Measurements from ENCODE around the gene DBF4. TPM values are rescaled to one million over a fixed set of nuclear protein-coding genes. Genes with fewer than 3 reads are reported as not detected.
A peak's percentile ranks its signal among the peaks of the same experiment; 100 is the strongest.
"Not testable (repeated sequence)": the region's sequence is repeated elsewhere in the genome, so short reads cannot be mapped to it uniquely, and the experiment has no call there.

The DBF4 gene
- total and polyA plus RNA-seq, 4 donors, result 2.8 to 7.3 (median 3.8) TPM

DNA sequence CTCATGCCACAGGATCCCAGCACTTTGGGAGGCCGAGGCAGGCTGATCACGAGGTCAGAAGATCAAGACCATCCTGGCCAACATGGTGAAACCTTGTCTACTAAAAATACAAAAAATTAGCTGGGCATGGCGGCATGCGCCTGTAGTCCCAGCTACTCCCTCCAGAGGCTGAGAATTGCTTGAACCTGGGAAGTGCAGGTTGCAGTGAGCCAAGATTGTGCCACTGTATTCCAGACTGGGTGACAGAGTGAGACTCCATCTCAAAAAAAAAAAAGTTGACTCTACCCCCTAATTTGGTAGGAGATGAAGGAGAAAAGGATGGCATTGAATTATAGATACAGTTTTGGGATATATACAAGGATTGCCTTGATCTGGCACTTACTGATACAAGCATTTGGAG, 32.5 kb downstream of the DBF4 start:
- H3K27ac ChIP-seq (ENCODE audit: low read depth in 1 of 2, low read length in 2 of 2); DNase-seq; H3K36me3 ChIP-seq (ENCODE audit: control insufficient read depth in 1 of 2, insufficient read depth in 2 of 2, low read length in 1 of 2); H3K27me3 ChIP-seq (ENCODE audit: control insufficient read depth in 1 of 2, insufficient read depth in 2 of 2, low read length in 1 of 2); intact Hi-C loops (cut with DNase I); H3K4me1 ChIP-seq (ENCODE audit: control insufficient read depth in 1 of 2, insufficient read depth in 2 of 2, low read length in 2 of 2); H3K9me3 ChIP-seq (ENCODE audit: control insufficient read depth, low read length); ATAC-seq (ENCODE audit: low FRiP score); H3K4me3 ChIP-seq (ENCODE audit: low read length in 2 of 2): not testable (repeated sequence)
- 98% methylated on average over 4 of the region's 4 CpGs for WGBS, 2 donors

DNA sequence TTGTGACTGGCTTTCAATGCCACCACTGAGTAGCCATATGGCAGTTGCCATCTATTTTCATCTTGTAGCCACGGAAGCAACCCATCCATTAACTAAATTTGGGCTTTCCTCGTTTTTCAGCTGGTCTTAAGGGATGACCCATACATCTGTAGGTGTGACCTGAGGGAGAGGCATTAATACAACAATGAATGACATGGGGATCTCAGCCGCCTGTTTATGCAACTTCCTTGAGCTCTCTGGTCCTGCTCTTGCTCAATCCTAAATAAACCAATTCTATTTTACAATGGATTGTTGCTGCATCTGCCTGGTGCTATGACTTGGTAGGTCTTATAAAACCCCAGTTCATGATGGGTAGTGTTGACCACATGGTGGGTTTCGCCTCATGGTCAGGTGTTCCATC, 35.8 kb downstream of the DBF4 start:
- ATAC-seq (ENCODE audit: low FRiP score) (no peak), DNase-seq (no peak)
- Histone ChIP-seq H3K4me3 (ENCODE audit: low read length in 2 of 2) (no peak overlapping the region), H3K27ac (ENCODE audit: low read depth in 1 of 2, low read length in 2 of 2) (no peak overlapping the region), H3K9me3 (ENCODE audit: control insufficient read depth, low read length) (no peaks in the 10 kb centered on the region), H3K4me1 (ENCODE audit: control insufficient read depth in 1 of 2, insufficient read depth in 2 of 2, low read length in 2 of 2) (no peaks in the 10 kb centered on the region), H3K27me3 (ENCODE audit: control insufficient read depth in 1 of 2, insufficient read depth in 2 of 2, low read length in 1 of 2) (no peaks in the 10 kb centered on the region), H3K36me3 (ENCODE audit: control insufficient read depth in 1 of 2, insufficient read depth in 2 of 2, low read length in 1 of 2) (no peaks in the 10 kb centered on the region)
- intact Hi-C loops (cut with DNase I), result no loop called here
- 90 to 93% methylated on average over 4 of the region's 4 CpGs for WGBS, 2 donors

DNA sequence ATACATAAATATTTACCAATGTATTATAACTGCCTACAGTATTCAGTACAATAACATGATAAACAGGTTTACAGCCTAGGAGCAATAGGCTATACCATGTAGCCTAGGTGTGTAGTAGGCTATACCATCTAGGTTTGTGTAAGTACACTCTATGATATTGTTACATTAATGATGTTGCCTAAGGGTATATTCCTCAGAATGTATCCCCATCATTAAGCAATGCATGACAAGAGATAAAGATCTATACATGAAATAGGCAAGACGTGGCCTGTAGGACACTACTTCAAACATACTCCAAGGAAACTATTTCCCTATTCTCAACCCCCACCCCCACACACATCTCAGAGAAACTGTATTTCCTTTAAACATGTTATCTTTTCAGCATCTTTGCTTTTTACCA, 42.4 kb downstream of the DBF4 start:
- DNase-seq (no peak), ATAC-seq (ENCODE audit: low FRiP score) (no peak)
- H3K36me3 ChIP-seq (ENCODE audit: control insufficient read depth in 1 of 2, insufficient read depth in 2 of 2, low read length in 1 of 2), result no peaks in the 10 kb centered on the region
- no peaks in the 10 kb centered on the region for H3K4me1 ChIP-seq (ENCODE audit: control insufficient read depth in 1 of 2, insufficient read depth in 2 of 2, low read length in 2 of 2)
- no peaks in the 10 kb centered on the region for H3K27me3 ChIP-seq (ENCODE audit: control insufficient read depth in 1 of 2, insufficient read depth in 2 of 2, low read length in 1 of 2)
- no peaks in the 10 kb centered on the region for H3K9me3 ChIP-seq (ENCODE audit: control insufficient read depth, low read length)
- no peak overlapping the region for H3K4me3 ChIP-seq (ENCODE audit: low read length in 2 of 2)
- no peak overlapping the region for H3K27ac ChIP-seq (ENCODE audit: low read depth in 1 of 2, low read length in 2 of 2)
- intact Hi-C loops (cut with DNase I), result no loop called here
- 81 to 84% methylated on average over 1 of the region's 1 CpG for WGBS, 2 donors

DNA sequence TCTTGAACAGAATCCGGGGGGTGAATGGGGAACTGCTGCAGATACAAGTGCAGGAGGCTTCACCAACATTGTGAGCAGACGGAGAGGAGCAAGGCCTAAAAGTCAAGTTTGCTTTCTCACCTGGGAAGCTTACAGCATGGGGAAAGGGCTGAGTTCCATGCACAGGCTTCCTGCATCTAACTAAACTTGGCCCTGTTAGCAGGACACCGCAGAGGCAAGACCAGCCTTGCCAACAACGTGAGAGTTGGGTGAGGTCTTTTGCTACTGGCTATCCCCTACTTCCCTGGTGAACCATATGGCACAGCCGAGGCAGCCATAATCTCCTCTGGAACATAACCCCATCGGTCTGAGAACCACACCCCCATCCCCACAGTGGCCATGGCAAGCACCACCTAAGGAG, 43.6 kb downstream of the DBF4 start:
- H3K27me3 ChIP-seq (ENCODE audit: control insufficient read depth in 1 of 2, insufficient read depth in 2 of 2, low read length in 1 of 2), result no peaks in the 10 kb centered on the region
- 88 to 94% methylated on average over 6 of the region's 6 CpGs for WGBS, 2 donors
- no peak overlapping the region for H3K4me3 ChIP-seq (ENCODE audit: low read length in 2 of 2)
- DNase-seq, result no peak
- H3K36me3 ChIP-seq (ENCODE audit: control insufficient read depth in 1 of 2, insufficient read depth in 2 of 2, low read length in 1 of 2), result no peaks in the 10 kb centered on the region
- no peak overlapping the region for H3K27ac ChIP-seq (ENCODE audit: low read depth in 1 of 2, low read length in 2 of 2)
- no peaks in the 10 kb centered on the region for H3K4me1 ChIP-seq (ENCODE audit: control insufficient read depth in 1 of 2, insufficient read depth in 2 of 2, low read length in 2 of 2)
- no peaks in the 10 kb centered on the region for H3K9me3 ChIP-seq (ENCODE audit: control insufficient read depth, low read length)
- intact Hi-C loops (cut with DNase I), result no loop called here
- no peak for ATAC-seq (ENCODE audit: low FRiP score)

DNA sequence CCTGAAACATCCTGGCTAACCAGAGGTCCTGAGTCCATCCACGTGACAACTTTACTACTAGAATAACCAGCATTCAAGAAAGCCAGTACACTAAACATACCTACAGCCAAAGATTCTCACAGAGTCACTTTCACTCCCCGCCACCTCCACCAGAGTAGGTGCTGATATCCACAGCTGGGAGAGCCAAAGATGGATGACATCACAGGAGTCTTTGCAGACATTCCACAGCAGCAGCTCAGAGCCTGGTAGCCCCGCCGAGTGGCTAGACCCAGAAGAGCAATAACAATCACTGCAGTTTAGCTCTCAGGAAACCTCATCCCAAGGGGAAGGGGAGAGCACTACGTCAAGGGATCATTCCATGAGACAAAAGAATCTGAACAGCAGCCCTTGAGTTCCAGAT, 44.3 kb downstream of the DBF4 start:
- H3K27ac ChIP-seq (ENCODE audit: low read depth in 1 of 2, low read length in 2 of 2), result no peak overlapping the region
- H3K27me3 ChIP-seq (ENCODE audit: control insufficient read depth in 1 of 2, insufficient read depth in 2 of 2, low read length in 1 of 2), result no peaks in the 10 kb centered on the region
- no peaks in the 10 kb centered on the region for H3K4me1 ChIP-seq (ENCODE audit: control insufficient read depth in 1 of 2, insufficient read depth in 2 of 2, low read length in 2 of 2)
- H3K36me3 ChIP-seq (ENCODE audit: control insufficient read depth in 1 of 2, insufficient read depth in 2 of 2, low read length in 1 of 2), result no peaks in the 10 kb centered on the region
- H3K4me3 ChIP-seq (ENCODE audit: low read length in 2 of 2), result no peak overlapping the region
- DNase-seq, result no peak
- ATAC-seq (ENCODE audit: low FRiP score), result no peak
- 61 to 64% methylated on average over 5 of the region's 5 CpGs for WGBS, 2 donors
- intact Hi-C loops (cut with DNase I), result no loop called here
- no peaks in the 10 kb centered on the region for H3K9me3 ChIP-seq (ENCODE audit: control insufficient read depth, low read length)

DNA sequence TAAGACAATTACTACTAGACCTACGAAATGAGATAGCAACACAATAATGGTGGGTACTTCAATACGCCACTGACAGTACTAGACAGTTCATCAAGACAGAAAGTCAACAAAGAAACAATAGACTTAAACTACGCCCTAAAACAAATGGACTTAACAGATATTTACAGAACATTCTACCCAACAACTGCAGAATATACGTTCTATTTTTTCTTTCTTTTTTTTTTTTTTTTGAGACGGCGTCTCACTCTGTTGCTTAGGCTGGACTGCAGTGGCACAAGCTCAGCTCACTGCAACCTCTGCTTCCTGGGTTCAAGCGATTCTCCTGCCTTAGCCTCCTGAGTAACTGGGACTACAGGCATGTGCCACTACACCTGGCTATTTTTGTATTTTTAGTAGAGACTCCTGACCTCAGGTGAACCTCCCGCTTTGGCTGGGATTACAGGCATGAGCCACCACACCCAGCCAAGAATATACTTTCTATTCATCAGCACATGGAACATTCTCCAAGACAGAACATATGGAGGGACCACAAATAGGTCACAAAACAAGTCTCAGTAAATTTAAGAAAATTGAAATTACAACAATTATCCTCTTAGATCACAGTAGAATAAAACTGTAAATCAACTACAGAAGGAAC, 46.6 kb downstream of the DBF4 start:
- H3K27ac ChIP-seq (ENCODE audit: low read depth in 1 of 2, low read length in 2 of 2); H3K4me3 ChIP-seq (ENCODE audit: low read length in 2 of 2); intact Hi-C loops (cut with DNase I); ATAC-seq (ENCODE audit: low FRiP score); H3K27me3 ChIP-seq (ENCODE audit: control insufficient read depth in 1 of 2, insufficient read depth in 2 of 2, low read length in 1 of 2); H3K36me3 ChIP-seq (ENCODE audit: control insufficient read depth in 1 of 2, insufficient read depth in 2 of 2, low read length in 1 of 2); DNase-seq; H3K9me3 ChIP-seq (ENCODE audit: control insufficient read depth, low read length); H3K4me1 ChIP-seq (ENCODE audit: control insufficient read depth in 1 of 2, insufficient read depth in 2 of 2, low read length in 2 of 2): not testable (repeated sequence)
- WGBS, 2 donors, result 94 to 97% methylated on average over 8 of the region's 8 CpGs

DNA sequence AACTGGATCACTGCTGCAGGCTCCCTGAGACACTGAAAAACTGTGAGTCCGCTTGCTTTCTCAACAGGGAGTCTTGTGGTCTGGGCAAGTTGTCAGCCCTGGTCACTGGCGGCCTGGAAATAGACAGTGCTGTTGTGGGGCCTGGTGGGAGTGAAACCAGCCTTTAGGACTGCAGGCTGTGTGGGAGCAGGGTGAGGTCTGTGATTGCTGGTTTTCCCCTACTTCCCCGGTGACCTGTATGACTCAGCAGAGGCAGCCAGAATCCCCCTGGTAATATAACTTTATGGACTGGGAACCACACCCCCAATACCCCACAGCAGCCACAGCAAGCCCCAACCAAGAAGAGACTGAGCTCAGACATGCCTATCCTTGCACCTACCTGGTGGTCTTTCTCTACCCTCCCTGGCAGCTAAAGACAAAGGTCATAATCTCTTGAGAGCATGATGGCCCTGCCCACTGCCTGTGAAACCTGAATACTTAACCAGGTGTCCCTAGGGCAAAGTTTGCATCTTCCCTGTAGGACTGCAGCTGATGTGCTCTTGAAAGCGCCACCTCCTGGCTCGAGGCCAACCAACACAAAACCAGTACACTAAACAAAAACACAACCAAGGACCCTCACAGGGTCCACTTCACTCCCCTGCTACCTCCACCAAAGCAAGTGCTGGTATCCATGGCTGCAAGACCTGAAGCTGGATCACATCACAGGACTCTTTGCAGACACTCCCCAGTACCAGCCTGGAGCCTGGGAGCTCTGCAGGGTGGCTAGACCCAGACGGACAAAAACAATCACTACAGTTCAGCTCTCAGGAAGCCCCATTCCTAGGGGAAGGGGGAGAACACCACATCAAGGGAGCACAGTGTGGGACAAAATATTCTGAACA, 50.5 kb downstream of the DBF4 start:
- Histone ChIP-seq H3K4me1 (ENCODE audit: control insufficient read depth in 1 of 2, insufficient read depth in 2 of 2, low read length in 2 of 2) (no peaks in the 10 kb centered on the region), H3K4me3 (ENCODE audit: low read length in 2 of 2) (no peak overlapping the region), H3K9me3 (ENCODE audit: control insufficient read depth, low read length) (no peaks in the 10 kb centered on the region), H3K27ac (ENCODE audit: low read depth in 1 of 2, low read length in 2 of 2) (no peak overlapping the region), H3K27me3 (ENCODE audit: control insufficient read depth in 1 of 2, insufficient read depth in 2 of 2, low read length in 1 of 2) (no peaks in the 10 kb centered on the region), H3K36me3 (ENCODE audit: control insufficient read depth in 1 of 2, insufficient read depth in 2 of 2, low read length in 1 of 2) (no peaks in the 10 kb centered on the region)
- intact Hi-C loops (cut with DNase I), result no loop called here
- WGBS, 2 donors, result 44 to 50% methylated on average over 6 of the region's 6 CpGs
- no peak for DNase-seq
- no peak for ATAC-seq (ENCODE audit: low FRiP score)

DNA sequence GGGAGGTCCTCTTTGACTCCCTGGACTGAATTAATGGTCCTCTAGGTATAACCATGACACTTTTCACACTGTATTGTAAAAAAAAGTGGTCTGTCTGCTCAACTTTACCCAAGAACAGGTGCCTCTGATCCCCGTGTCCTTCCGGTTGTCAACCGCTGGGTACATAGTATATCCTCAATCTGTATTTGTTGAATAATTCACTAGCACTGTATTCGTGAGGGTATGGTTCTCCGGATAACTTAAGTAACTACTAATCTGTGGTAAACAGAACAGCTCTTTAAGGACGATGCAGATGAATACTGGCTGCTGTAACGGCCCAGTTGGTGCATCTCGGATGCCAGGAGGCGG, 57.3 kb downstream of the DBF4 start:
- H3K27me3 ChIP-seq (ENCODE audit: control insufficient read depth in 1 of 2, insufficient read depth in 2 of 2, low read length in 1 of 2), result no peaks in the 10 kb centered on the region
- H3K4me1 ChIP-seq (ENCODE audit: control insufficient read depth in 1 of 2, insufficient read depth in 2 of 2, low read length in 2 of 2), result no peaks in the 10 kb centered on the region
- intact Hi-C loops (cut with DNase I), result no loop called here
- 13 to 14% methylated on average over 9 of the region's 9 CpGs for WGBS, 2 donors
- peak overlapping the region in 1 of 2 donors; percentile 50 for H3K4me3 ChIP-seq (ENCODE audit: low read length in 2 of 2)
- H3K9me3 ChIP-seq (ENCODE audit: control insufficient read depth, low read length), result no peaks in the 10 kb centered on the region
- no peaks in the 10 kb centered on the region for H3K36me3 ChIP-seq (ENCODE audit: control insufficient read depth in 1 of 2, insufficient read depth in 2 of 2, low read length in 1 of 2)
- DNase-seq (no peak), ATAC-seq (ENCODE audit: low FRiP score) (no peak)
- no peak overlapping the region for H3K27ac ChIP-seq (ENCODE audit: low read depth in 1 of 2, low read length in 2 of 2)

Measured in aorta (tissue), 5 donors.